CD14-positive monocyte (primary cell): ENCODE results near the gene CDCP2. TPM values are rescaled to one million over a fixed set of nuclear protein-coding genes. Genes with fewer than 3 reads are reported as not detected.

Experiments
- DNase-seq, 3 donors: peaks; one replicate each; pipeline ENCODE4 v3.0.0-alpha.2; 2011 to 2022
- H2AFZ ChIP-seq: 2 replicates; pipeline ENCODE4 v1.6.0; 2012; ENCODE audit warnings: mild to moderate bottlenecking, low read depth, low read length, inconsistent platforms; ENCODE audit not compliant: insufficient read depth, poor library complexity, severe bottlenecking
- H3K27ac ChIP-seq, 2 donors: 1 replicate in 1 of 2; 2 replicates in 1 of 2; pipeline ENCODE4 v1.5.1; 2012 to 2013; ENCODE audit warnings: low read length in 2 of 2, control low read depth in 1 of 2, inconsistent platforms in 1 of 2, low read depth in 1 of 2, mild to moderate bottlenecking in 1 of 2
- H3K27me3 ChIP-seq, 2 donors: one replicate each; pipeline versions ENCODE4 v1.6.0 to v1.6.1; 2011 to 2013; ENCODE audit warnings: low read length in 2 of 2; ENCODE audit not compliant: control insufficient read depth in 2 of 2, insufficient read depth in 2 of 2
- H3K36me3 ChIP-seq, 2 donors: replicated peaks in 1 of 2; 1 replicate in 1 of 2; 2 replicates in 1 of 2; pipeline versions ENCODE4 v1.5.1 to v1.6.1; 2012 to 2013; ENCODE audit warnings: low read length in 2 of 2, control low read depth in 1 of 2, inconsistent platforms in 1 of 2, mild to moderate bottlenecking in 1 of 2; ENCODE audit not compliant: insufficient read depth in 2 of 2, control insufficient read depth in 1 of 2
- H3K4me1 ChIP-seq, 2 donors: 1 replicate in 1 of 2; 2 replicates in 1 of 2; pipeline versions ENCODE4 v1.5.1 to v1.6.1; 2012 to 2013; ENCODE audit warnings: low read length in 2 of 2, control low read depth in 1 of 2, inconsistent platforms in 1 of 2, mild to moderate bottlenecking in 1 of 2, moderate library complexity in 1 of 2; ENCODE audit not compliant: insufficient read depth in 2 of 2, control insufficient read depth in 1 of 2
- H3K4me2 ChIP-seq: replicated peaks from 2 replicates; pipeline ENCODE3; 2012; ENCODE audit warnings: low read length, moderate library complexity, mild to moderate bottlenecking; ENCODE audit not compliant: poor library complexity, severe bottlenecking; ENCODE audit errors: extremely low read depth
- H3K4me3 ChIP-seq, 3 experiments: fragments of 200-600 bp in 1 of 3; sonication (generic) in 1 of 3; replicated peaks in 1 of 3; 1 replicate in 2 of 3; 2 replicates in 1 of 3; pipeline ENCODE4 v1.5.1; 2011 to 2013; ENCODE audit warnings: low read length in 3 of 3, mild to moderate bottlenecking in 3 of 3, control low read depth in 2 of 3, low read depth in 2 of 3, inconsistent platforms in 1 of 3, moderate library complexity in 1 of 3
- H3K79me2 ChIP-seq: 2 replicates; pipeline ENCODE4 v1.6.0; 2012; ENCODE audit warnings: mild to moderate bottlenecking, control low read depth, inconsistent platforms, low read length, moderate library complexity; ENCODE audit not compliant: insufficient read depth
- H3K9ac ChIP-seq: 2 replicates; pipeline ENCODE4 v1.6.0; 2017; ENCODE audit warnings: low read length, mild to moderate bottlenecking; ENCODE audit not compliant: insufficient read depth, poor library complexity, severe bottlenecking
- H3K9me3 ChIP-seq, 2 donors: replicated peaks in 1 of 2; 1 replicate in 1 of 2; 2 replicates in 1 of 2; pipeline versions ENCODE4 v1.5.1 to v1.6.1; 2012 to 2013; ENCODE audit warnings: low read length in 2 of 2, control low read depth in 1 of 2; ENCODE audit not compliant: control insufficient read depth in 1 of 2, insufficient read depth in 1 of 2
- H4K20me1 ChIP-seq: 2 replicates; pipeline ENCODE4 v1.6.0; 2012; ENCODE audit warnings: mild to moderate bottlenecking, low read length, control low read depth, moderate library complexity; ENCODE audit not compliant: insufficient read depth
- H3K27ac Mint-ChIP-seq, 7 donors: one replicate each; pipeline ENCODE4 v1.8.0; 2020; ENCODE audit warnings: mild to moderate bottlenecking in 7 of 7, mixed read lengths in 7 of 7, moderate library complexity in 6 of 7, inconsistent platforms in 2 of 7
- H3K27me3 Mint-ChIP-seq, 3 donors: one replicate each; pipeline ENCODE4 v1.8.0; 2021 to 2022; ENCODE audit warnings: low read depth in 3 of 3, mild to moderate bottlenecking in 3 of 3, mixed read lengths in 3 of 3, moderate library complexity in 3 of 3, inconsistent platforms in 1 of 3
- H3K36me3 Mint-ChIP-seq, 2 donors: one replicate each; pipeline ENCODE4 v1.8.0; 2020; ENCODE audit warnings: mixed read lengths in 2 of 2, inconsistent platforms in 1 of 2, mild to moderate bottlenecking in 1 of 2
- H3K4me1 Mint-ChIP-seq: one replicate; pipeline ENCODE4 v1.8.0; 2020; ENCODE audit warnings: mild to moderate bottlenecking, mixed read lengths
- H3K4me3 Mint-ChIP-seq, 2 donors: one replicate each; pipeline ENCODE4 v1.8.0; 2020; ENCODE audit warnings: mild to moderate bottlenecking in 2 of 2, mixed read lengths in 2 of 2, moderate library complexity in 1 of 2
- H3K9me3 Mint-ChIP-seq, 7 donors: one replicate each; pipeline ENCODE4 v1.8.0; 2020 to 2022; ENCODE audit warnings: mixed read lengths in 7 of 7, mild to moderate bottlenecking in 6 of 7, moderate library complexity in 6 of 7, inconsistent platforms in 2 of 7
- CTCF ChIP-seq: fragments of 200-600 bp; IDR thresholded peaks from one replicate; pipeline ENCODE4 v1.8.0; 2022; ENCODE audit warnings: antibody characterized with exemption, mild to moderate bottlenecking
- WGBS: methylation state at CpG from one replicate; pipeline ENCODE4 v1.1.5; 2013; ENCODE audit warnings: missing lambda C conversion rate; ENCODE audit not compliant: insufficient coverage; 5-methylcytosine and 5-hydroxymethylcytosine counted together
- intact Hi-C, 2 donors: fragments of 100-400 bp; cut with micrococcal nuclease; formaldehyde crosslinking; loops; one replicate each; pipeline versions ENCODE4 v1.15.0 to v1.15.1; 2023
- polyA plus RNA-seq, 3 donors: library from polyadenylated mRNA; depleted of rRNA in 1 of 3; unstranded in 2 of 3; stranded (reverse) in 1 of 3; fragments of 300-500 nt in 2 of 3; fragments of >200 nt in 1 of 3; fragmentation: Illumina TruSeq in 2 of 3; gene quantifications; 1 replicate in 2 of 3; 2 replicates in 1 of 3; pipeline ENCODE4 v1.2.3, GENCODE V29; 2012 to 2021

Gene CDCP2
- polyA plus RNA-seq, 3 donors = 0.09 TPM; not detected in 2

- Histone ChIP-seq H3K36me3 (no peaks in the 10 kb centered on the region), H3K79me2 (no peaks in the 10 kb centered on the region), H4K20me1 (no peaks in the 10 kb centered on the region), H2AFZ (no peak overlapping the region), H3K4me3 (no peak overlapping the region), H3K9me3 (peaks cover 0 to 5% of the 10 kb centered on the region in 2 donors), H3K4me1 (peaks cover 5 to 6% of the 10 kb centered on the region in 2 donors), H3K9ac (no peak overlapping the region), H3K27ac (no peak overlapping the region), H3K27me3 (peaks cover 0 to 8% of the 10 kb centered on the region in 2 donors), H3K4me2 (no peak overlapping the region)
- TF ChIP-seq CTCF = no peak
- Mint-ChIP-seq H3K36me3 (no peaks in the 10 kb centered on the region), H3K27me3 (peaks cover 5 to 13% (median 9%) of the 10 kb centered on the region in 3 donors), H3K27ac (no peak overlapping the region), H3K9me3 (peaks cover 0 to 10% (median 0%) of the 10 kb centered on the region in 7 donors), H3K4me3 (no peak overlapping the region), H3K4me1 (peaks cover 9% of the 10 kb centered on the region)
- WGBS = 100% methylated on average over 5 of the region's 7 CpGs
- intact Hi-C loops = no loop called here
- DNase-seq = no peak
These were observed 27.9 kb downstream of the CDCP2 start for GRCh38 chr1:54124906-54125305.

GRCh38 chr1:54124472-54124871, 28.3 kb downstream of the CDCP2 start:
- H3K36me3 Mint-ChIP-seq = no peaks in the 10 kb centered on the region
- Histone ChIP-seq H3K4me2 (no peak overlapping the region), H3K36me3 (no peaks in the 10 kb centered on the region), H3K9ac (no peak overlapping the region), H3K27me3 (peaks cover 0 to 8% of the 10 kb centered on the region in 2 donors), H3K4me1 (peaks cover 5 to 6% of the 10 kb centered on the region in 2 donors), H3K9me3 (peaks cover 0 to 5% of the 10 kb centered on the region in 2 donors), H3K4me3 (no peak overlapping the region), H3K79me2 (no peaks in the 10 kb centered on the region), H3K27ac (no peak overlapping the region), H2AFZ (no peak overlapping the region), H4K20me1 (no peaks in the 10 kb centered on the region)
- no peak overlapping the region for H3K4me3 Mint-ChIP-seq
- H3K9me3 Mint-ChIP-seq = peaks cover 0 to 10% (median 0%) of the 10 kb centered on the region in 7 donors
- peaks cover 5 to 13% (median 9%) of the 10 kb centered on the region in 3 donors for H3K27me3 Mint-ChIP-seq
- intact Hi-C loops = no loop called here
- no peak for TF ChIP-seq CTCF
- WGBS = 83% methylated on average over 2 of the region's 9 CpGs
- no peak overlapping the region for H3K27ac Mint-ChIP-seq
- H3K4me1 Mint-ChIP-seq = peaks cover 9% of the 10 kb centered on the region
- DNase-seq = no peak
